Thyroid gland (tissue), 4 donors: ENCODE measurements around the gene PPP1R3G.
"Not testable (repeated sequence)": the region's sequence is repeated elsewhere in the genome, so short reads cannot be mapped to it uniquely, and the experiment has no call there.

Source experiments
- CTCF ChIP-seq, 6 experiments: fragments of 200-600 bp in 3 of 6; fragments of 450-650 bp in 3 of 6; sonication (generic) in 3 of 6; IDR thresholded peaks; one replicate each; pipeline ENCODE4 v1.5.1; 2016 to 2019; ENCODE audit warnings: antibody characterized with exemption in 6 of 6, mild to moderate bottlenecking in 2 of 6, inconsistent platforms in 1 of 6, moderate library complexity in 1 of 6
- POLR2A ChIP-seq, 2 donors: fragments of 450-650 bp; IDR thresholded peaks; one replicate each; pipeline ENCODE4 v1.6.1; 2017; ENCODE audit warnings: antibody characterized with exemption in 2 of 2, mild to moderate bottlenecking in 2 of 2, moderate library complexity in 1 of 2

- not testable (repeated sequence) for TF ChIP-seq CTCF, POLR2A (IDR thresholded peaks at IDR 0.05)
These were observed 24.7 kb upstream of the PPP1R3G start for GRCh38 chr6:5060439-5060838.
